NK-92 treated with Interleukin-12 subunit alpha and Interleukin-12 subunit beta, amount 100 ng/mL, for 24 hours (cell line): ENCODE measurements around the gene SLC6A6.

Source experiments
- DNase-seq: peaks from one replicate; lab custom pipeline; 2025; lab: John Stamatoyannopoulos, UW

SLC6A6 gene

DNA sequence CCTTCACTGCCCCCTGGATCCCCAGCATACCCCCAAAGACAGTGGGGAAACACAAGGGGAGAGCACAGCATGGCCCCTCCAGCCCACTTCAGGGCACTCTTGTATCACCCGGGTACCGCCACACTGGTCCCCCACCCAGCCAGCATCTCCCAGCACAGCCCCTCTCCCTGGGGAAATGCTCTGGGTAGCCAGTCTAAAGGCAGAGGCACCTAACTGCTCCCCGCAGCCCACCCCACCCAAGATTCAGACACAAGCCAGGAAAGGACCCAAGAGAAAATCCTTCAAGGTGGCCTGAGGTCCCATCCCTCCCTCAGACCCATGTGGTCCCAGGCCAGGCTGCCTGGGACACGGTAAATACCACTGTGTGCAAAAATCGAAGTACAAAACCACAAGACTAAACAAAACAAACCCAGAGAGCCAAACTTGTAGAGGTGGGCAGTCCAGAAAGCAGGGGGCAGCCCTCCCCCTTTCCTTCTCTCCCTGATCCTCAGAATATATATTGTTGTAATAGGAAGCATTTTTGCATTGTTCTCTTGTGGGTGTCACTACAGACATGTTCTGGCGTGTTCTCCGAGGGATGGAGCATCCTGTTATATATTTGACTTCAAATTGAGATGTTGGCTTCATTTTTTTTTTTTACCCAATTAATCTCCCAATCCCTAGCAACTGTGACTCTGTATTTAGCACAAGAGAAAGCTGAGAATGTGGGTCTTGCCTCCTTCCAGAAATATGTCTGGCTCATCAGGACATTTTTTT, 86.1 kb downstream of the SLC6A6 start:
- DNase-seq, result no peak

DNA sequence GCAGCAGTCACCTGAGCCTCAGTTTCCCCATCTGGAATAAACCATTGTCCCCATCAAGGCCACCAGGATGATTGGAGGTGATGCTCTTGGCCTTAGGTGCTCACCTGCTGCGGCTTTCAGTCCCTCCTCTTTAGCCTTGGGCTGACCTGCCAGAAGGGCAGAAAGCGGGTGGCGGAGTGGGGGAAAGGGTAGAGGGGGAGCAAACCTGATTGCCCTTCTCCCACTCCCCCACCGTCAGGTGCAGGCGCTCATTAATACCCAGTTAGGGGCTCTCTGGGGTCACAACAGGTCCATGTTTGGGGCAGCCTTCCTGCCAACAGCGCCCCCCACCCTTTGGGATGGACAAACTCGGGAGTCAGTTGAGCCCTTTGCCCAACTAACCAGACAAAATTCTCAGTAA, 87.2 kb downstream of the SLC6A6 start:
- no peak for DNase-seq

DNA sequence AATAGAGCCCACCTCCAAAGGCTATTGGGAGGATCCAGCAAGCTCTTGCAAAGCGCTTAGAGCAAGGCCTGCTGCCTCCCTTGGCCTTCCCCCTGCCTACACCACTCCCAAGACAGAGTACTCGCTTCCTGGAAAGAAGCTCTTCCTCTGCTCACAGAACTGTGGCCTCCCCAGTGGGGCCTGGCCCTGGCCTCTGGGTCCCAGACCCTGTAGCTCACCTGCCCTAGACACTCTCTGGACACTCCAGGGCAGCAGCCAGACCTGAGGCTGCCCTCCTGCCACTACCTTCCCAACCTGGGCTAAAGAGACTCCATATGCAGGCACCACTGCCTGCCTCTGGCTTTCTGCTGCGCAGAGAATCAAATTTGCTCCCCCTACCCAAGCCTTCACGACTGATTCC, 87.8 kb downstream of the SLC6A6 start:
- DNase-seq, result no peak

DNA sequence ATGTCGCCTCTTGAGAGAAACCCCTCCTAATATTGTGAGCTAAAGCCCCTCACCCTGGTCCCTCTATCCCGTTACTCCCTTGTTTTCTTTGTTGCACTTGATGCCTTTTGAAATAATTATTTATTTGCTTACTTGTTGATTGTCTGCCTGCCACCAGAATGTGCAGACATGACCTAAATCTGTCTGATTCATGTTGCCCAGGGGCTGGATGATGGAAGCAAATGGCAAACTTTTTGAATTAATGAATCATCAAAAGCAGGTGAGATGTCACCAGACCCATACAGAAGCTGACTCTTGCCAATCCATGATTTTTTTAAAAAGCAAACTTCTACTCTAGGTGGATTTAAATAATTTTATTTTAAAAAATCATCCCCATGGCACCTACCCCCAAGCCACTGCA, 88.4 kb downstream of the SLC6A6 start:
- DNase-seq, result no peak

DNA sequence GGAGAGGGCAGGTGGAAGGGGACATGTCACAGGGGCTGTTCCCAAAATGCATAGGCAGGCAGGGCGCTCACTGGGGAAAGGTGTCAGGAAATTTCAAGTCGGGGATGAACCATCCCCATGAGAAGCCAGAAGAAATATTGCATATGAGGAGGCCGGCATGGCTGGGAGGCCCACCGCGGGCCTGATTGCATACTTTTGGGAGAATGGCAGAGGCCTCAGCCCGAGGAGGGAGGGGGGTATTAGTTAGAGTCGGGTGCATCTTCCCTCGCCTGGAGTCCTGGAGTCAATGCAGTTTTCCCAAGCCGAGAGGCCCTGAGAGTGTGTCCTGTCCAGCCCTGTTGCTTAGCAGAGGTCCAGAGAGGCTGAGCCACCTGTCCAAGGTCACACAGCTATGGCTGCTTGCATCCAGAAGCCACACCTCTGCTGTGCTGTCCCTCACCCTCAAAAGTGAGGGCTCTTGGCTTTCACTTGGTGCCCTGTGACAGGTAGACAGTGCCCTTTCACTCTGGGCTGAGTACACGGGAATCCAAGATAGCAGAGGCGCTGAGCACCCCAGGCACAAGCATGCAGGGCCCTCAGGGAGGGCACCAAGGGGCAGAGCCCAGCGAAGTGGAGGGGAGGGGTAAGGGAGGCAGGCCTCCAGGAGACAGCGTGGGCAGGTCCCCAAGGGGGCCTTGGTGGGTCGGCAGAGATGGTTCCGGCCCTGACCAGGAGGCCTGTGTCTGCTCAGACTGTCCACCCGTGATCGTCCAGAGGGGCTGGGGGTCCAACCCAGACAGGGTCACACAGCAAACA, 89.2 kb downstream of the SLC6A6 start:
- no peak for DNase-seq

DNA sequence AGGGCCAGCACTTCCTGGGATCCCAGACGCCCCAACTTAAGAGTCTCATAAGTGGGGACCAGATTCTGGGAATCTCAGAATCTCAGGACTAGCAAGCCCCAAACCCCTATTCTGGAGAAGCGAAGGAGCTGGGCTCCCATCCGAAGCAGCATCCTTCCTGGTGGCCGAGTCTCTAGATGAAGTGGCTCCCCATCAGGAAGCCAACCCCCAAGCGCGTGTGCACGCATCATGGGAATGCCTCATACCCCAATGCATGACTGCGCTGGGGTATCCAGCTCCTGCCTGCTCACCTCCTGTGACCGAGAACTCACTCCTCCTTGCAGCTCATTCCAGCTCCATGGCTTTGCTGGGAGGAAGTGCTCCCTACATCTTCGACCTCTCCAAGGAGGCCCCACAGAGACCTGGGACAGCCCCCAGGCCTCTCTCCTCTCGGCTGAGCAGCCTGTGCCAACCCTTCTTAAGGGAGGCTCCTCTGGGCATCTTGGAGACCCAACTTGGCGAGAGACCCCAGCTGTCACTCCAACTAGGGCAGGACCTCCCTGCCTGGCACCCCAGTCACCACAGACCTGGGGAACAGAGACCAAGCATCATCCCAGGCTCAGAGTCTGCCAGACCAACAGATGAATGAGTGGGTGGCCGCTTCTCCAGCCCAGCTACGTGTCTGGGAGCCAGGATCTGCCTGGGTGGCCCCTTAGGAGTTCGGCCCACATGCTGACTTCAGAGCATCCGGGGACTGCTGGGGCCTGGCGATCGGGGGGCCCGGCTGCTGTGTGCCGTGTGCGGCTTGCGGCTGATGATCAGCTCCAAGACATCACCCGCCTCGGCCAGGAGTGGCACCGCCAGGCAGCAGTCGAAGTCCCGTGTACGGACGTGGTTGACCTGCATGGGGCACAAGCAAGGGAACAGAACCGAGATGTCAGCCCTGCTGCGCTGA, 90.8 kb downstream of the SLC6A6 start:
- DNase-seq, result no peak

DNA sequence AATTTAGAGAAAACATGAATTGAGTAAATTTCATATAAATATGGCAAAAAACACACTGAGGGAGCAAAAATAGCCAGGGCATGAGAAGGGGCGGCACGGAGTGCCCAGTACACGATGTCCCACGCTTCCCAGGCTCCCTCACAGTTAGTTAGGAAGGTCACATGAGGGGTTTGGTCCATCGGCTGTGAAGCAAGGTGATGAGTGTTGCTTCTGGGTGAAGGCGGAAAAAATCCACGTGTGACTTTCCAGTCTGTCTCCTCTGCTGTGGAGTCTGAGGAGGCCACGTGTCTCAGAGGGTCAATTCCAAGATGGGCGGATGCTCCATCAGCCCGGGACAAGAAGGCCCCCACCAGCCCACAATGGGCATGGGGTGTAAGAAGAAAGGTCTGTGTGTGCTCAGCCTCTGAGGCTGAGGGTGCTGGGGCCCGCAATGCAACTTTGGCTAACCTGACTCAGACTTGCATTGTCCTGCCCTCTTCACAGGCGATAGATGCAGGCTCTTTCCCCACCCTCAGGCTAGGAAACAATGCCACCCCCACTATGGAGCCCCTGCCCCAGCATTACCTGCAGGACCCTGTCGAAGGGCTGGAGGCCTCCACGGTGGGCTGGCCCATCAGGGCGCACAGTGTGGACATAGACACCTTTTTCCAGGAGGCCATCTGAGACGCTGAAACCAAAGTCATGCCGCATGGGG, 92.0 kb downstream of the SLC6A6 start:
- DNase-seq, result no peak

DNA sequence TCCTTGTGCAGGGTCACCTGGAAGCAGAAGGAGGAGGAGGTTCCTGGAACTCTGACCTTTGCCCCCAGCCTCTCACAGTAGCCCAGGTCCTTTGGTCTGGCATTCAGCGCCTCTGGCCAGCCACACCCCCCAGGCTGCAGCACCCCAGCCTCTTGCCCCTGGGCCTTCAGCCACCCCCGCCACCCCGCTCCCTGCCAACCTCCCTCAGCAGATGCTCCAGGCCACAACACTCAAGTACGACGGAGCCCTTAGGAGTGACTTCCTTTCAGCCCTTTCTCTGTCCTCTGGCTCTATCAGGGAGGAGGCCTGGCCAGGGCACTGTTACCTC, 92.5 kb downstream of the SLC6A6 start:
- no peak for DNase-seq

DNA sequence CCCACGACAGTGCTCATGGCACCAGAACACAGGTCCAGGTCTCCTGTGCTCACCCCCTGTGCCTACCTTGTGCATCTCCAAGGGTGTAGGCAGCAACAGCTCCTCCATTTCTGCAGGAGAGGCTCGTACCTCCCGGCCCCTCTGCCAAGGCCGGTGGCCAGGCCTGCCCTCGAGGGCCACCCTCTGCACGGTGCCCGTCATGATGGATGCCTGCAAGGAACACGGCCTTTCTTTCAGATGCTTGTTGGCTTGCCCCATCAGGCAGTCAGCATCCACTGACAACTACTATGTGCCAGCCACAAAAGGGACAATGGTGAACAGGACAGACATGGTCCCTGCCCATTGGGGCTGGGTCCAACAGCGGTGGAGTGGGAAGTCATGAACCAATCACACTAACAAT, 93.9 kb downstream of the SLC6A6 start:
- DNase-seq, result no peak

DNA sequence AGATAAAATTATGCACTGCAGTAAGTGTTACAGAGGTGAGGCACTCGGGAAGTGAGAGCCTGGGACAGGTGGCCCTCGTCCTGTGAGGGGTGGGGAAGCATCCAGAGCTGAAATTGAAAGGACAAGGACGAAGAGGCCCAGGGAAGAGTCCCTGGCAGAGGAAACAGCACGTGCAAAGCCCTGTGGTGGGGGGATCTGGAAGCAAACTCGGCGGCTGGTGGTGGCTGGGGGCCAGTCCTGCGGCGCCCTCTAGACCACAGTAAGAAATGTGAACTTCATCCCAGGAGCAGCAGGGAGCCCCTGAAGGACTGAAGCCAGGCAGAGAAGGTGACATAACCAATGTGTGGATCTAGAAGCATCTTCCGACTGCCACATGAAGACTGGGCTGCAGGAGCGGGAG, 94.9 kb downstream of the SLC6A6 start:
- DNase-seq, result no peak

DNA sequence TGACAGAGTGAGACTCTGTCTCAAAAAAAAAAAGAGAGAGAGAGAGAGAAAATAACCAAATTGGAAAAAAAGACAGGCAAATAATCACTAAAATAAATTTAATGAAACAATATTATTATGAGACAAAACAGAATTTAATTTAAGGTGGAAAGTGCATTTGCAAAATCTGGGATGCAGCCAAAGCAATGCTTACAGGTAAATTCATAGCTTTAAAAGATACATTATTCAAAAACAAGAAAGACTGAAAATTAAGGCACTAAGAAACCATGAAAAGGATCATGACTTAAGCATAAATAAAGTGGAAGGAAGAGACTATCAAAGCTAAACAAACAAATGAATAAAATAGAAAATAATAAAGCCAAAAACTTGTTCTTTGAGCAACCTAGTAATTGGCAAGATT, 100.1 kb downstream of the SLC6A6 start:
- DNase-seq, result no peak

DNA sequence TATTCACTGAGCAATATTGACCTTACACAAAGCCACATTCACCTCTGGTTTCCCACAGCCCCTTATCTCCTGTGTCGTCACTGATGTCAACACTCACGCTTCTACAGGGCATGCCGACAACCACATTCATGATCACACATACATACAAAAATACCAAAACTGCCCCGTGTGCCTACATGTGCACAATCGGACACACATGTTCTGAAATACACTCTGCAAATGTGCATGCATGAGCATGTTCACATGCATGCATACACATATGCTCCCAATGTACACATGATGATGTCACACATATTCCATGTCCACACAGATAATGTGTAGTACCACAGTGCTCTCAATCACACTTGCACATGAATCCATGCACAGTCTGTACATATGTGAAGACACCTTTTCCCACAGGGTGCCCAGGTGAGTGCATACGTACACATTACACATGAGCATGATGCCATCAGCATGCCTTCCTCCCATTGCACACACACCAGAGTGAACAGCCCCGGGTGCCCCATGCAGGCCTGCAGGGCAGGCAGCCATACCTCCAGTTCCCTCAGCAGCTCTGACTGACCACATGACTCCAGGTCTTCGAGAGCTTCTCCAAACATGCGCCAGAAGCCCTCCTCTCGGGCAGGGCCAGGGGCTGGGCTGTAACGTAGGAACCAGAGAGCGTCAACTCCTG, 100.8 kb downstream of the SLC6A6 start:
- no peak for DNase-seq

DNA sequence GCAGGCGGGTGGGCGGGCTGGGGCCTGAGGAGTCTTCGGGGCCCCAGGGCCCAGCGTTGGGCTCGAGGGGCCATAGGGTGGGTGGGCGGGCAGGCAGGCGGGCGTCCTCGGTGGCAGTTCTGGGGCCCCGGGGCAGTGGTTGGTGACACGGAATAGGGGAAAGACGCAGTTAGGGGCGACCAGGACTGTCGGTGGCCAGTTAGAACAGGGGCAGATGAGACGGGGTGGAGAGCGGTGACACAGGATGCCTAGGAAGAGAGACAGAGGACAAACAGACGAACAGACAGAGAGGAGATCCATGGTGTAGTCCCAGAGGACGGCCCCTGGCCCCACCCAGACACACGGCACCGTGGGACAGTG, 101.3 kb downstream of the SLC6A6 start:
- DNase-seq, result no peak

DNA sequence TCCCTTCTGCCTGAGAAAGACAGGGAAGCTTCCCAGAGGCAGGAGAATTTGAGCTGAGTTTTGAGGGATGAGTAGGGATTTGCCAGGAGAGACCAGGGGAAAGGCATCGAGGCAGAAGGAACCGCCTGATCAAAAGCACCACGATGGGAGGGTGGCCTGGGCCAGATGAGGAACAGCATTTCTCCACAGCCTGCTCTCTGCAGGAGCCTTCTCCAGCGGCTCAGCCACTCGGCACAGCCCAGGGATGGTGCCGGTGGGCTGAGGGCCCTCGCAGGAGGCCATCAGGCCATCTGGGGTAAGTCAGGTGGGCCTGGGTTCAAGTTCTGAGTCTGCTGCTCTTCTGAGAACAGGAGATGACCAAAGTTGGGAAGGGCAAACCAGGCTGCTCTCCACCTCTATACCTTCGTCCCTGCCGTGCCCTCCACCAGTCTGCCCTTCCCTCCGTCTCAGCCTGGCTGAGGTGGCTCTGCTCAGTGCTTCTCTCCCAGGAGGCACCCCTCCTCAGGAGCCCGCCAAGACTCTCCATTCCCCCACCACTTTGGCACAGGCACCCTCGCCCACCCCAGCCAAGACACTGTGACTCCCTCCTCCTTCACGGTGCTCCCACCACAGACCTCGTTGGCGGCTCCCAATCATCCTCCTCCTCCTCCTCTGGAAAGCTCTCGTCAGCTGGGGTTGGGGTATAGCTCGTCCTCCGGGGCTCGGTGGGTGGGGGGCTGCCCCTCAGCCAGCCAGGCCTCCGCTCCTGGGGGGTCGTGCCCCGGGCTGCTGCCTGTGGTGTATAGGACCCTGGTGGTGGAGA, 102.8 kb downstream of the SLC6A6 start:
- DNase-seq, result no peak

DNA sequence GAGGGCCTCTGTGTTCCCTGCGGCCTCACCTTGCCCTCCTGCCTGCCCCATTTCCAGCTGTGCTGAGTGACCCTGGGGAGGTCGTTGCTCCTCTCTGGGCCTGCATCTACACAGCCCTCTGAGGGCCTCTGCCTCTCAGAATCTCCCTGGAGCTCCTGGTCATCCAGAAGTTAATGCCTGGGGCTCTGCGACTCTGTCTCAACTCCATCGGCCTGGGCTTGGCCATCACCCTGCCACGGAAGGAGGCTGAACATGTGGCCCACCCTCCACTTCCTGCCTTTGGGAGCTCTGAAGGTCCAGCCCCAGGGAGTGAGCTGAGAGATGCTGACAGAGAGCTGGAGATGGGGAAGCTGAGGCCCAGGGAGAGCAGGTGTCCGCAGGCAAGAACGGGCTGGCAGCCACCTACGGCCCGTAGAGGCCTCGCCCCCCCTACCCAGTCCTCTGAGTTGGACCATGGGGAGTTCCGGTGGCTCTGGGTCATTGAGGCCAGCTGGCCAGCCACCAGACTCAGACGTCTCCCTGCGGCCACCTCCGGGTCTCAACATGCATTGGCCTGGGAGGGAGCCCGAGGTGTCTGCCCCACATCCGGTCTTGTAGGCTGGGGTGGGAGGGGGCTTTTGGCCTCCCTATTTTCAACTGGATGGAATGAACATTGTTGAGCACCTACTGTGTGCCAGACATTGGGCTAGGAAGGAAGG, 103.5 kb downstream of the SLC6A6 start:
- DNase-seq, result no peak

DNA sequence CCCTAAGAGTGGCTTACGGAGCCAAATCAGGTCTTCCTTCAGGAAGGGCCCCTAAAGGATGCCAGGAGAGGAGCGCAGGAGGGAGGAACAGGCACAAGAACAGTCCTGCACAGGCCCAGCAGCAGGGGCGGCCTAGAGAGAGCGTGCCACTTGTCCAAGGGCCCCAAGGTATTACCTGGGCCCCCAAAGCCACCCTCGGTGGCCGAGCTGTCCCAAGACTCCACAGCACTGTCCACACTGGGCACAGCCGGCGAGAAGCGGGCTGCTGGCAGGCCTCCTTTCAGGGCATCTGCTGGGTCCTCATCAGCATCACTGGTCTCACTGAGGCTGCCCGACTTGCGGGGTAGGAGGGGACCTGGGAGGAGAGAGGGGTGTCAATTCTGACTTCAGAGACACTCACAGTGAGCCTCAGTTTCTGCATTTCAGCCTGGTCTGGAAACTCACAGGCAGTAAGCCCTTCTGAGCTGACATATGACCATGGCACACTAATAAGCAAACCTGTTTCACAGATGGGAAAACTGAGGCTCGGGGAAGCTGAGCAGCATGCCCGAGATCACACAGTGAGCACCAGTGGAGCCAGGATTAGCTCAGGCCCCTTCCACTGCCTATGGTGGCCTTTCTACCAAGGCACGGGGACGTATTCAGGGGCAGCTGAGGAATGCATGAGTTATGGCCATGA, 104.4 kb downstream of the SLC6A6 start:
- DNase-seq, result no peak

DNA sequence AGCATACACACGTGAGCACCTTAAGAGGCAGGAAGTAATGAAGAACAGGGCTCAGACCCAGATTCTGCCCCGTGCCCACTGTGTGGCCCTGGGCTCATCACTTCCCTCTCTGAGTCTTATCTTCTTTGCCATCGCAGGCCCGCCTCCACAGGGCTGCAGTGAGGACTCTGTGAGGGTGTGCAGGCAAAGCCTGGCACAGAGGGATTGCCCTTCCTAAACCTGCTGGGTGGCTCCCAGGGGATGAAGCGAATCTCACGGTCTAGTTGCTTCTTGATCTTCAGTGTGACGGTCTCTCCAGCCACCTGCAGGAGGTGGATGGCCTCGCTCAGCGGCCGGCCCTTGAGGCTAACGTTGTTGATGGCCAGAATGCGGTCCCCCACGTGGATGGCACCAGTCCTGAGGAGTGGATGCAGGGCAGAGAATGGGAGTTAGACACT, 104.9 kb downstream of the SLC6A6 start:
- no peak for DNase-seq

DNA sequence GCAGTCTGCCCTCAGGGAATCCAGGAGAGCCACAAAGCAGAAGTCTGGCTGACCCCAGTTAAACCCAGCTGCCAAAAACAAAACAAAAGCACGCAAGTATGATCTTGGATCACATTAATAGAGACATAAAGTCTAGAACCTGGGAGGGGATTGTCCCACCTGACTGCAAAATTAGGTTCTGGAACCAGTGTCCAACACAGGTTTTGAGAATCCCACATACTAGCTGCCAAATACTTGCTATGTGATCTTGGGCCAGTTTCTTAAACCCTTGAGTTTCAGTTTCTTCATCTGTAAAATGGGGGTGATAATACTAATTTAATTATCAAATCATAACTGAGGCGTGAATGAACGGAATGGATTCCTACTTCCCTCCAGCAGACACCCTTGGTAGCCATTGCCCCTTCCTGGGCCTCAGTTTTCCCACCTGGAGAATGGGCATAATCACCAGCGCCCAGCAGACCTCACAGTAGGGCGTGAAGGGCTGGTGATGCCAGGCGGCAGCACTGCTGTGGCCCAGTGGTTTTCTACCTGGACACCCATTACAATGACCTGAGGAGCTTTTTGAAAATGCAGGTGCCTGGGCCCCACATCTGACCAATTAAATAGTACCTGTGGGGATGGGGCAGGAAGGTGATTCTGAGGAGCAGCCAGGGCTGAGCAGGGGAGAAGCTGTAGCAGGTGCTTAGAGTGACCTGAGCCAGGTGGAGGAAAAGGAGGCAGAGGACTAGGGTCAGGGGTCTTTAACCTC, 105.5 kb downstream of the SLC6A6 start:
- DNase-seq, result no peak

DNA sequence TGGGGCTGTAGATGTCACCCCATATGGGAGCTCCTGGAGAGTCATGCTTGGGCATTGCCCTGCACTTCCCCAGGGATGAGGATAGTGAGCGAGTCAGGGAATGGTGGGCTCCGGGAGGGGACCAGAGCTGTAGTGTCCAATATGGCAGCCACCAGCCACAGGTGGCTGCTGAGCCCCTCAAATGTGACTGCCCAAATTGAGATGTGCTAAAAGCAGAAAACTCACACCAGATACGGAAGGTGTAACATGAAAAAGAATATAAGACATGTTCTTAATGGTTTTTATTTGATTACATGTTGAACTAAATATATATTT, 106.1 kb downstream of the SLC6A6 start:
- DNase-seq, result no peak
